Measurements from ENCODE around the gene NFKBIA.
"Not testable (repeated sequence)": the region's sequence is repeated elsewhere in the genome, so short reads cannot be mapped to it uniquely, and the experiment has no call there.

Gene NFKBIA

GRCh38 chr14:35390577-35391387 lies 13.8 kb downstream of the NFKBIA start:
- DNase-seq (ENCODE audit: low read depth in 2 of 2, low spot score in 1 of 2): no peak

DNA sequence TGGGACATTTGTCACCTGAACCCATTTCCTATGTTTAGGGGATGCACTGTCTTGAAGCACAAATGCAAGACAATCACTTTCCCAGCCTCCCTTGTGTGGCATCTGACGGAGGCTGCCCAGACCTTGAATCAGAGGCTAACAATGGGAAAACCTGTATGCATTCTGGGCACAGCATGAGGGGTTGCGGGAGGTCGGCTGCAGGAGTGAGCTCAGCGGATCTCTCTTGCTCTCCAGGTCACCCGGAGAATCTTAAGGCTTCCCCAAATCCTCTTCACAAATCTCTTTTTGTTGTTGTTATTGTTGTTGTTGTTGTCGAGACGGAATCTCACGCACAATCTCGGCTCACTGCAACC lies 15.3 kb downstream of the NFKBIA start:
- no peak for DNase-seq (ENCODE audit: low read depth in 2 of 2, low spot score in 1 of 2)

GRCh38 chr14:35388656-35389314 lies 15.8 kb downstream of the NFKBIA start:
- DNase-seq (ENCODE audit: low read depth in 2 of 2, low spot score in 1 of 2): no peak

- DNase-seq (ENCODE audit: low read depth in 2 of 2, low spot score in 1 of 2): no peak
These were observed 16.6 kb downstream of the NFKBIA start for GRCh38 chr14:35387713-35388579.

DNA sequence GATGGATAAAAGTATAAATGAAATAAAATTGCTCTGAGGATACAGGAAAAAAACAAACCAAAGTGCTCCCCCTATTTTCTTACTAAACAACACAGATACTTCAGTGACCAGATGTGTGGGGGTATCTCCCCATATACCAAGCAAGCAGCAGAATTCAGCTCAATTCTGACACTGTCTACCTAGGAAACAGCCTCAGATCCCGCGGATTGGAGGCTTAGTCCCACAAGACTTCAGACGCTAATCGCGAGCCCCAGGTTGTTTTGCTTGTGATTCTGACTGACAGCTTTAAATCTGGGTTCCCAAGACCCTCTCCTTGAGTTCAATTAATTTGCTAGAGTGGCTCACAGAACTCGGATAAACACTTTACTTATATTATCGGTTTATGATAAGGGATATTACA lies 17.3 kb downstream of the NFKBIA start:
- no peak for DNase-seq (ENCODE audit: low read depth in 2 of 2, low spot score in 1 of 2)

DNA sequence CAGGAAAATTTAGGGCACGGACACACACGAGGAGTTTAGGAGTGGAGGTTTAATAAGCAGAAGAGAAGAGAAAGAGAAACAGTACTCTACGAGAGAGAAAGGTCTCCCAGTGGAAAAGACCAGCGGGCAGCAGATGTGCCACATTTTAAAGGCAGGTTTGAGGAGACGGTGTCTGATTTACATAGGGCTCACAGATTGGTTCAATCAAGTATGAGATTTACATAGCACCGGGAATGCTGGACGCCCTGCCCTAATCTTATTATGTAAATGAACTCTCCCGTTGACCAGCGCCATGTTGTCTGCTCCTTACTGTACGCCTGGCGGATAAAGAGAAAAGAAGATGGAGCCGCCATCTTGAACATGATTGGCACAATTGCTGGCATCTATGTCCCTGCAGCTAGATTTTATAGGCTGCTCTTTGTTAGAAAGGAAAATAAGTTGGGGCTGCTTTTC lies 17.9 kb downstream of the NFKBIA start:
- no peak for DNase-seq (ENCODE audit: low read depth in 2 of 2, low spot score in 1 of 2)

- DNase-seq (ENCODE audit: low read depth in 2 of 2, low spot score in 1 of 2): no peak
These were observed 19.3 kb downstream of the NFKBIA start for GRCh38 chr14:35385042-35385839.

- no peak for DNase-seq (ENCODE audit: low read depth in 2 of 2, low spot score in 1 of 2)
These were observed 20.0 kb downstream of the NFKBIA start for GRCh38 chr14:35384455-35385041.

GRCh38 chr14:35383569-35384454 lies 20.7 kb downstream of the NFKBIA start:
- DNase-seq (ENCODE audit: low read depth in 2 of 2, low spot score in 1 of 2): no peak

DNA sequence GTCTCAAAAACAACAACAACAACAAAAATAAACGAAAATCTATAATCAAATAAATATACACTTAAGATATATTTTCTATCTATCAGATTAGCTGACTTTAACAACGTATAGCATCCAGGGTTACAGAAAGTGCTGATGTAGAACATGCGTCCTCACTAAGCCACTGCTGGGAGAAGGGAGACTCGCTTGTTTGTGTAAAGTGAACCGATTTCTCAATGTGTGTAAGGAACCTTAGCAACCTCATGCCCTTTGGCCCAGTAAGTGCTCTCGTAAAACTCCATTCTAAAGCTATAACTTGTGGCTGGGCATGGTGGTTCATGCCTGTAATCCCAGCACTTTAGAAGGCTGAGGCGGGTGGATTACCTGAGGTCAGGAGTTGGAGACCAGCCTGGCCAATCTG lies 23.8 kb downstream of the NFKBIA start:
- DNase-seq (ENCODE audit: low read depth in 2 of 2, low spot score in 1 of 2): no peak

DNA sequence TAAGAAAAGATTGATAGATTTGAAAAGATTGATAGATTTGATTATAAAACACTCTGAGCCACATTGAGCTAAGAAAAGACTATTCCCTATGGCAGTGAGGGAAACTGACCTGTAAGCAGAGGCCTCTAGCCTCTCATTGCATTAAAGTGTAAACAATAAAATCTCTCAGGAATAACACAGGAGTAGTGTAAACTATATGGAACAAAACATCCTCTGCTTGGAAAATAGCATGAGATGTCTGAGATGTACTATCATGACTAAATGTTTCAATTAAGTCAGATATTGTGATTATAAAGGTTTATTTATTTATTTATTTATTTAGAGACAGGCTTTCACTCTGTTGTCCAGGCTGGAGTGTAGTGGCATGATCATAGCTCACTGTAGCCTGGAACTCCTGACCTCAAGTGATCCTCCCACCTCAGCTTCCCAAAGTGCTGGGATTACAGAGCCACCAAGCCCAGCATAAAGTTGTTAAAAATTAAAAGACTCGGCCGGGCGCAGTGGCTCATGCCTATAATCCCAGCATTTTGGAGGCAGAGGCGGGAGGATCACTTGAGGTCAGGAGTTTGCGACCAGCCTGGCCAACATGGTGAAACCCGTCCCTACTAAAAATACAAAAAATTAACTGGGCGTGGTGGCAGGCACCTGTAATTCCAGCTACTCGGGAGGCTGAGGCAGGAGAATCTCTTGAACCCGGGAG lies 25.2 kb downstream of the NFKBIA start:
- DNase-seq (ENCODE audit: low read depth in 2 of 2, low spot score in 1 of 2): not testable (repeated sequence)

DNA sequence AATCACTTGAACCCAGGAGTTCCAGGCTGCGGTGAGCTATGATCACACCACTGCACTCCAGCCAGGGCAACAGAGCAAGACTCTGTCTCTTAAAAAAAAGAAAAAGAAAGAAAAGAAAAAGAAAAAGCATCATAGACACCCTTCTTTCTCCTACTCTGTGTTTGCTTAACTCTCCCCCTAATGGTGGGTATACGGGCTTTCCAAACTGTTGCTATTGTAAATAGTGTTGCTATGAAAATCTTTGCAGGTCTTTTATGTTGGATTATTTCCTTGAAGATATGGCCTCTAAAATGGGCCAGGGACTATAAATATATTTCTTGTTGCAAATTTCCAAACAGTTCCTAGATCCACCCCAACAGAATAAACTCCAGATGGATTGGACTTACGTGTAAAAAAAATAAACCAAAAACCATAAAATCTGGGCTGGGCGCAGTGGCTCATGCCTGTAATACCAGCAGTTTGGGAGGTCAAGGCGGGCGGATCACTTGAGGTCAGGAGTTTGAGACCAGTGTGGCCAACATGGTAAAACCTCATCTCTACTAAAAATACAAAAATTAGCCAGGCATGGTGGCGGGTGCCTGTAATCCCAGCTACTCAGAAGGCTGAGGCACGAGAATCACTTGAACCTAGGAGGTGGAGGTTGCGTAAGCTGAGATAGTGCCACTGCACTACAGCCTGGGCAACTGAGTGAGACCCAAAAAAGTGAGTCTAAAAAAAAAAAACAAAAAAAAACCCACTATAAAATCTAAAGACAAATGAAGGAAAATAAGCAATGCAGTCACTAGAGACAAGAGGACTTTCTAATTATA lies 25.9 kb downstream of the NFKBIA start:
- no peak for DNase-seq (ENCODE audit: low read depth in 2 of 2, low spot score in 1 of 2)

- no peak for DNase-seq (ENCODE audit: low read depth in 2 of 2, low spot score in 1 of 2)
These were observed 29.0 kb downstream of the NFKBIA start for GRCh38 chr14:35375558-35376025.

DNA sequence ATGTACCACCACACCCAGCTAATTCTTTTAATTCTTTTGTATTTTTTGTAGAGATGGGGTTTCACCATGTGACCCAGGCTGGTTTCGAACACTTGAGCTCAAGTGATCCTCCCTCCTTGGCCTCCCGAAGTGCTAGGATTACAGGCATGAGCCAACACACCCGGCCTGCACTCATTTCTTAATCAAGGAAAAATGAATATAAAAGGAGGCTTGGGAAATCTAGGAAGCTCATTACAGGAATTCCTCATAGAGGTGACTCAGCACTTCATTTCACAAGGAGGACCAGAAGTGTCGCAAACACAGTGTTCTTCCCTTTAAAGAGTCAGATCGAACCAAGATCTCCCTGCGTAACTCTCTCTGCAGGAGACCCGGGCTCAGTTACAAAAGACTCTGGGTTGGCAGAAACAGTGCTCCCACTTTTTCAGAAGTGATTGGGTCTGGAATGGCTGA lies 30.3 kb downstream of the NFKBIA start:
- no peak for DNase-seq (ENCODE audit: low read depth in 2 of 2, low spot score in 1 of 2)

GRCh38 chr14:35373208-35373607 lies 31.3 kb downstream of the NFKBIA start:
- not testable (repeated sequence) for DNase-seq (ENCODE audit: low read depth in 2 of 2, low spot score in 1 of 2)

DNA sequence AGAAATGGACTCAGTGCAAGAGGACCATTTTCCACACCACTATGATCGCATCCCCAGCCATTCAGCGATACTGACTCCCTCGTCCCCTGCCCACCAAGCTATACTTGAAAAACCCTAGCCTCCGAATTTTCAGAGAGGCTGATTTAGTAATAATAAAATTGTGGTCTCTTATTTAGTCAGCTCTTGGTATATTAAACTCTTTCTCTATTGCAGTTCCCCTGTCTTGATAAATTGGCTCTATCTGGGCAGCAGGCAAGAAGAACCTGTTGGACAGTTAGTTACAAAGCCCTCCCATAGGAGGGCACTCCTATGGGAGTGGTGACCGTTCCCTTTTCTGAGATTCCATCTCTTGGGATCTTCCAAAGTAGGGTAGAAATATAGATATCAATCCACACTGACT lies 33.6 kb downstream of the NFKBIA start:
- no peak for DNase-seq (ENCODE audit: low read depth in 2 of 2, low spot score in 1 of 2)

DNA sequence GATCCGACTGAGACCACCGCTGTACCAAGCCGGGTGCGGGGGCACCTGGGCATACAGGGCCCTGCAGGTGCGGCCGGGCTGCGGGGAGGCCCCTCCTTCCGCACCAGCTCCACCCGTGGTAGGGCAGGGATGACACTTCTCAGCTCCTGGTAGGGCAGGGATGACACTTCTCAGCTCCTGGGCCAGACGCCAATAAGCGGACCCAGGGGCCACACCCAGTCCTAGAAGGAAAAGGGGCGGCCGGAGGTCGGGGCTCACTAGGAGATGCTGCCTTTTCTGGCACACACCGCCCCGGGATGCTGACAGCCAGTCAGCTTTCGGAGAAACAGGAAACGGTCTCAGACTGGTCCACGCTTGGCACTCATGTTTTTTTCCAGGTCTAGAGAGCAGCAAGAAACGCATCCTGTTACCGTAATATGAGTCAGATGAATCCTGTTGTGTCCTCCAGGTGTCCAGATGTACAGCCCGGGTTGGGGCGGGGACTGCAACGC lies 34.8 kb downstream of the NFKBIA start:
- DNase-seq (ENCODE audit: low read depth in 2 of 2, low spot score in 1 of 2): no peak

All from stimulated activated CD8-positive, alpha-beta memory T cell treated with anti-CD3 and anti-CD28 coated beads, Interleukin-4, amount 100 ng/mL, for 4 hours (primary cell).